Activated CD4-positive, alpha-beta T cell treated with anti-CD3 and anti-CD28 coated beads for 48 hours (primary cell): ENCODE measurements around the gene NAV2.
A peak's percentile ranks its signal among the peaks of the same experiment; 100 is the strongest.
"Not testable (repeated sequence)": the region's sequence is repeated elsewhere in the genome, so short reads cannot be mapped to it uniquely, and the experiment has no call there.

Source experiments
- DNase-seq: peaks from one replicate; pipeline ENCODE4 v3.0.0-alpha.2; 2020

NAV2 gene

DNA sequence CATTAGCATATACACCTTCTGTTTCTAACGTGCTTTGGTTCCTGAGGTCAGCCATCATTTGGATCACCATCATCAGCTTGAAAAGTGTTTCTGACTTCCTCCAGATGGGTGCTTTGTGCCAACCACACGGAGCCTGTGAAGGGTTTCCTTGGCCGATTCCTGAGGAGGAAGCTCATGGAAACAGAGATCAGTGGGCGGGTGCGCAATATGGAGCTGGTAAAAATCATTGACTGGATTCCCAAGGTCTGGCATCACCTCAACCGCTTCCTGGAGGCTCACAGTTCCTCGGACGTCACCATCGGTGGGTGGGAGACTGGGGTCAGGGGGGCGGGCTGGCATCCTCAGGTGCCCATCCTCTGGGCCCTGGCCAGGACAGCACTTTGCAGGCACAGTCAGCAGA is 392.8 kb downstream of the NAV2 start:
- no peak for DNase-seq

DNA sequence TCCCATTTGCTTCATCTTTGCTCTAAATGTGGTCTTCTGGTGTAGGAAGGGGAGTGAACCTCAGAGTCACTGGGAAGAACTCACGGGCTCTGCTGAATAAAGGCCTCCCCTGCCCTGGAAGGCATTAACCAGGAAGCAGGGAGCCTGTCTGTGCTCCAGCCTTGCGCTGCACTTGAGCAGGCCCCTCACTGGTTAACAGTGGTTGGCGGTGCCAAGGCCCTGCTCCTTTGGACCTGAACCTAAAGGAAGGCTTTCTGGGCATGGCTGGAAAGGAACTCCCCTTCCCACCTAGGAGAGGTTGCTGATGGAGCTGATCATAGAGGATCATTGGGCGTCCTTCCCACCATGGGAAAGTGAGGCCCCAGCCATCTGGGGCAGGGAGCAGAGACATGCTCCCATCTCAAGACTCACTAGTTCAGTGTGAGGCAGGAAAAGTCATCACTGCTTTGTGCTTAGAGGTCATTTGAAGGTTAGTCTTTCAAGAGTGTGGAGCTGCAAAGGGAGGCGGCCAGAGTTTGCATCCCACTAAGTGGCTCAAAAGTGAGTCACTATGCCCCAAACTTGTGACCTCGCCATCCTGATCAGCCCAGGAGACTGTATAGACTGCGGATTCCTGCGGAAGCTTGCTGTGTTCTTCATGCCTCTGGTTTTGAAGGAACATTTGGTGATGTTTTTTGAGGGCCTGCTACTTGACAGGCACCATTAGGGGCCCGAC is 397.3 kb downstream of the NAV2 start:
- DNase-seq, result no peak

DNA sequence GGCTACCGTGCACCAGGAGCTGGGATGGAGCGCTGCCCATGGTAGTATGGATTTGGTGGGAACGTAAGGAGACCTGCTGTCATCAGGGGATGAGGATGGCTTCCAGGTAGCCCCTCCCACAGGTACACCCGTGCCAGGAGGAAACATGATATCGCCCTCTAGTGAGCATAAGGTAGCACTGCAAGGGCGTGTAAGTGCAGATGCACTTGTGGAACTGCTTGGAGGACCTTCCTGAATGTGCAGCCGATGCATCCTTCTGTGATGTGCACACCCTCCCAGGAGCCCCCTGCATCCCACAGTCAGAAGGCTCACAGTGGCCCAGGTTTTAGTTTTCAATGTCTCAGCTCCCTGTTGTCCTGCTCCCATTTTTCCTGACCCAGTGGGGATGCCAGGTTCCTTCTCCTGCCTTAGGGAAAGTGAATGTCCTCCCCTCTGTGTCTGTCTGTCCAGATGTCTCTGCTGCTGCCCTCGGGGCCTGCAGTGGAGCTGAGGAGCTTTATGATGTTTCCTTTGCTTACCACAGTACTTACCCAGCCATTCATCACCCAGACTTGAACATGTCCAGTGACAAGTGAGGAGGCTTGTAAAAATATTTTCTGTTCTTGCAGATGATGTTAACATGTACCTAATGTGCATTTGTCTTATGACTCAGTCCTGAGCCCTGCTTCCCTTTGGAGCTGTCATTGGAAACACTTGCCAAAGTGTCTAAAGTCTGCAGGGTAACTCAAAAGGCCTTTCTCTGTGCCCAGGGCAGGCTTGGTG is 398.5 kb downstream of the NAV2 start:
- DNase-seq, result peak; percentile 68

DNA sequence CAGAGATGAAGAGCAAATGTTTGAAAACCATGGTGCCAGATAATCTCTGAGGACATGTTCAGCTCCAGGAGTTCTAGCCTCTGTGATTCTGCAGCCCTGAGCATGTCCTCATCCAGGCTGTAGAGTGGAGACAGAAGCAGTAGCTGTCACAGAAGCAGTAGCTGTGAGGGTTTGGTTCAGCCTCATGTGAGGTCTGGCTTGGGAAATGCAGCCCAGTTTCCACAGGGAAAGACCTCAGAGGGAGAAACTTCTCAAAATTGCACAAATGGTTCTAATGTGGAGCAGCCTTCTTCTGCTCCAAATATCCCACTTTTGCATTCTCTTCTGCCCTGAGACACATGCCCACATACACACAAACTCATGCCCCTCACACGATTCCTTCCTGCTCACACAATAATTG is 399.2 kb downstream of the NAV2 start:
- DNase-seq, result no peak

DNA sequence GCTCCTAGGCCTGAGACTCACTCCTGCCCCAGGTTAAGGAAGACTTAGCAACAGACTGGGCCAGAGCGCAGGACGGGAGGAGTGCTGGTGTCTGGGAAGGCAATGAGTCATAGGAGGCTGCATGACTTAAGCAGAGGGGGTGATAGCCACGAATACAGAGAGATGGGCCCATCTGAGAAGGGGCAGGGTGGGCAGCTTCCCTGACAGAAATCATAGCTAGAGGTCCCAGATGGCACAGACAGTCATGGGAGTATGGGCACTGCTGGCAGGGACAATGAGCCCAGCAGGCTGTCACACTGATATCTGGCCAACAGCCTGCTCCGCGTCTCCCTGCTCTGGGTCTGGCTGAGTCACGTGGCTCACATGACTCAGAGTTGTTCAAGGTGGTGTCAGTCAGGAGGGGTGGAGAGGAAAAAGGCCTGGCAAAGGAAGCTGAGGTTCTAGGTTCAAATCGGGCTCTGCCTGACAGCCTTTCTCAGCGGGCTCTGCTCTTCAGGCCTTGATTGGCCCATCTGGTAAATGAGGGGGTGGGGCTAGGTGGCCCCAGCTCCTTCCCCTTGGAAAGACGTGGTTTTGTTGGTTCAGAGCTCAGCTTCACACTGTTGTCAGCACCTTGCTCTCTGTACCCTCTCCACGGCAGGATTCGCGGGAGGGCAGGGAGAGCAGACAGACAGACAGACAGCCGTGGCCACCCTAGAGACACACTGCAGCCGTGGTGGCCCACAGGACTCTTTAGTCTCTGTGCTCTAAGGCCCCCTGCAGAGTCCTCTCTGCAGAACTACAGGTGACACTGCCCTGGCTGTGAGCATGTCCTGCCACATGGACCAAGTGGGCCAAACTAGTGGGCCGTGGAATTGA is 399.9 kb downstream of the NAV2 start:
- DNase-seq, result peak; percentile 13

DNA sequence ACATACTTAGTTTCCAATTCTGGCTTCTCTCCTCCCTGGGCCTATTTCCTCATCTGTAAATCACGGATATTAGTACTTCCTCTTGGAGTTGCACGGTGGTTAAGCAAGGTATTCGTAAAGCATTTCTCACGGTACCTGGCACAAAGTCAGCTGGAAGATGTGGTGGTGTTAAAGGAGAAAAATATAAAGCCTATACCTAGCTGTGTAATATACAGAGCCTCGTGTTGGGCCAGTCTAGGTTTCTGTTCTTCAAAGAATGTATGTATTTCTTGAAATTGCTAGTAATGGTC is 400.5 kb downstream of the NAV2 start:
- no peak for DNase-seq

DNA sequence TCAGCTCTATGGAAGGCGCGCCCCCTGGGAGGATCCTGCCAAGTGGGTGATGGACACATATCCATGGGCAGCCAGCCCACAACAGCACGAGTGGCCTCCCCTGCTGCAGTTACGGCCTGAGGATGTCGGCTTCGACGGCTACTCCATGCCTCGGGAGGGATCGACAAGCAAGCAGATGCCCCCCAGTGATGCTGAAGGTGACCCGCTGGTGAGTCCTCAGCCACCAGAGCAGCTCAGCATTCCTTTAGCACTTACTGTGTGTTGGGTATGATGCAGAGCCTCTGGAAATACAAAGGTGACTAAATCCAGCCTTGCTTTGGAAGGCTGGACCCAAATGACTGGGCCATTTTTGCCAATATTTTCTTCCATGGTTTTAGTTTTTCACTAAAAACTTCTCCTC is 402.0 kb downstream of the NAV2 start:
- DNase-seq, result no peak

DNA sequence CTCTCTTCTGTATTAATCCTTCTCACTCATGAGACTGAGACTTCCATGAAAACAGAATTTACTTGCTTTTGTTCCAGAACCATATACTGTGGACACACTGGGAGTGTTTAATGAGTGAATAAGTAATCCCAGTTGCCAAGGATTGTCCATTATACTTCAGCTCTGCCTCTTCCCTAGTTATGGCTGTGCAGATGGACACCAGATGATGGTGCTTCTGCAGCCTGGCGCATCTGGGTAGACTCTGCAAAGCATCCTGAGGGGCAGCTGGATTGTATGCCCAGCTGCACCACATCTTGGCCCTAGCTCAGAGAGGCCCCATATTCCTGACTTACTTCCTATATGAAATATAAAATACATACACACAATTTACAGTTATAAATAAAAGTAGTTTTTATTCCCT is 404.2 kb downstream of the NAV2 start:
- no peak for DNase-seq

DNA sequence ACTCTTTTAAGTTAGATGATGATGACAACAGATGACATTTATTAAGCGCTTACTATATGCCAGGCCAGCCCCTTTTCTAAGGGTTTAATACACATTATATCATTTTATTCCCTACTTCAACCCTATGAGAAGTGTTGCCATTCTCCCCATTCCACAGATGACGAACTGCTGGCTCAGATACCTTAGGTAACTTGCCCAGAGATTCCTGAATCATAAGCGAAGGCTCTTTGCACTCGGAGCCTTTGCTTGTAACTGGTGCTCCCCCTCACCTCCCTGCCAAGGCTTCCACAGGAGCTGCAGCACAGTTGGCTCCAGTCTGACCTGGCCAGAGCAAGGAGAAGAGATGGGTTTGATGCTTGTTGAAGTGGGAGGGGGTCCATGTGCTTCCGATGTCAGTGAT is 404.7 kb downstream of the NAV2 start:
- DNase-seq, result no peak

DNA sequence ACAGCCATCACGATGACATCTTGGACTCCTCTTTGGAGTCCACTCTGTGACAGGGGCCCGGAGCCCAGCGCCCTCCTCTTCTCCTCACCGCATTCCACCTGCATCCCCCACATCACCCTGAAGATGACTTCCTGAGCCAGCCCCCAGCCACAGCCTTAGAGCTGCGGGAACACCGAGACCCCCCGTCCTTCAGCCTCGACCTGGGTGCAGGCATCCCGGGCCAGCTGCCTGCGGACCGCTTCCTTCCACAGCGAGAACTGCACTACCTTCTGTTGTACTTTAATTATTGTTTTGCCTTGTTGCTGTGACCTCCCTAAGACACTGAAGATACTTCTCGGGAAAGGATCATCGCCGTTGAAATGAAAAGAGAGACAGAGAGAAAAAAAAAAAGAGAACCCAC is 405.6 kb downstream of the NAV2 start:
- no peak for DNase-seq

DNA sequence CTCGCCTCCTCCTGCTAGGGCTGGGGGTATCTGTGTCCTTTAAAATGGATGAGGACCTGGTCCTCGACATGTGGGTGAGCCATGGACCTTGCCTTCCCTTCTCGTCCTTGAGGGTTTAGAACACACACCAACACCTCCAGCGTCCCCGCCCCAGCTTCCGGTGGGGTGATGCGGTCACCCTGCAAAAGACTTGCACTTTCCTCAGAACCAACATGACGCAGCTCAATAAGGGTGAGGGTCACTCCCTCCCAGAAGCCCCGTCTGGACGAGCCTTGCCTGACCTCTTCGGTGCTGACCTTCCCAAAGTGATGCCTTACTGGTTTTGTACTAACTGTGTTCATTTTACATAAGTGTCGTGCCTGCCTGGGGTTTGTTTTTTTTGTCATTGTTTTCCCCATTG is 406.7 kb downstream of the NAV2 start:
- DNase-seq, result no peak

DNA sequence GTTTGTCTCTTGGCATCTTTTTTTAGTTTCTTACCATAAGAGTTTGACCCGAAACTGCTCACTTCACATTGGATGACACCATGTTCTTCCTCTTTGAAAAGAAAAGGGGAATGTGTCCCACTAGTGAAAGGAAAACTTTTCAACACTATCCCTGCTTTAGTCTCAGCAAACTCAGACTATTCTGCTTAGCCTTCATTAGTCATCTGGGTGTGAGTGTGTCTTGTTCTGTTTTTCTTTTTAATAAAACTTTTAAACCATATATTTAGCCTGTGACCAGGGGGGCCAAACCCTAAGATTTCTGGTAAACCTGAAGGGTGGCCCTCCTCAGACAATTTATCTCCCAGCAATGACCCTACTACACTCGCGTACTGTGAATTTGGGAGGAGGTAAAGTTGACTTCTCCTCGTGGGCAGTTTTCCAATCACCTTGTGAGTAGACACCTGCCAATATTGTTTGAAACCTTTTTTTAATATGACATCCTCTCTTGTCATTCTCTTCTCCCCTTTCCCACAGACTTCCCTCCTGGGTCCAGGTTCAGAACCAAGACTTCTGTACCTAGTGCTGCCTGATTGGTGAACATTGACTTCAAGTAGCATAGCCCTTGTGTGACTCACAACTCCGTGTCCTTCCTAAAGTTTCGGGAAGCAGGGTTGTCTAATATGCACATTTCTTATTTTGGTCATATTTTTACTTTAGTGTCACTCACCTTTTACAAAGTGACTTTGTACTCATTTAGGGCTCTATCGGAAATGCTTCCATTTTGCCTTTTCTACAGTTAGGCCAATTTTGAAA is 407.7 kb downstream of the NAV2 start:
- no peak for DNase-seq

DNA sequence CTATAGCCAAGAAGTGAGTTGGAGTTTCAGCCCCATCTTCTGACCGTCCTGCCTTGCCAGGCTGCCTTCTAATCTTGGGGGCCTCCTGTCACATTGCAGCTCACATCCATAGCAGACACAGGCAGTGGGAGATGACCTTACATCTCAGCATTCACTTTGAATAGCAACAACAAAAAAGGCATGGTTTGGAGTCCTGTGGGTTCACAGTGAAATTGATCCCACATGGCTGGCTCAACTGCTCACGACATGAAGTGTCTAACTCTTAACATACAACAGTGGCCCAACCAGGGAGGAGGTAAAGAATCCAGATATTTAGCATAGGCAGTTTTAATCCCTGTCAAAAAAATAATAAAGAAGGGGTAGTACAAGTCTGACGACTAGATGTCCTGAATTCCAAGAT is 409.5 kb downstream of the NAV2 start:
- no peak for DNase-seq

DNA sequence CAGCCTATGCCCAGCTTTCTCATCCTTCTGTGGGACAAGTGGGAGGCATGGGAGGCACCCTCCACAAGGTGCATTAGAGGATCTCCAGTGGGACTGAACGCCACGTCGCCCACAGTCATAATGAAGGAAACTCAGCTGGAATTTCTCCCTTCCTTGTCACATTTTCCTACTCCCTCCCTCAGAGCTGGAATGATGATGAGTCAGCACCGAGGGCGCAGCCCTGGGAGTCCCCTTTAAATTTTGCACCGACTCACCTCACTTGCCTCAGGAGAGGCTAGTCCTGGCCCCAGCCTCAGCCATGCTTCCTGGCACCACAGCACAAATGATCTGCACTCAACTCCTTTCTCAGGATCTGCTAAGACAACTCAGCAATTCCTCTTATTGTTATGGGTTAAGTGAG is 413.3 kb downstream of the NAV2 start:
- no peak for DNase-seq

DNA sequence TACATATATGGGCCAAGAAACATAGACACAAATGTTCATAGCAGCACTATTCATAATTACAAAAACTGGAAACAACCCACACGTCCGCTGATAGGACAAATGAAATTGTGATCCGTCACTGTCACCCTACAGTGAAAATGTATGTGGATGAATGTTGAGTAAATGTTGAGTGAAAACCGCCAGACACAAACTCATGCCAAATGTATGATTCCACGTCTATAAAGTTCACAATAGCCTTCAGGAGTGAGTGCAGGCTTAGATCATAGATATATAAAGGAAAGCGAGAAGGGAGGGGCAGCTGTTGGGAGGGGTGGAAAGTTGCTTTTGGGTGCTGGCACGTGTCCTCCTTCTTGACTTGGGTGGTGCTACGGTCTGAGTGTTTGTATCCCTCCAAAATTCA is 414.1 kb downstream of the NAV2 start:
- no peak for DNase-seq

DNA sequence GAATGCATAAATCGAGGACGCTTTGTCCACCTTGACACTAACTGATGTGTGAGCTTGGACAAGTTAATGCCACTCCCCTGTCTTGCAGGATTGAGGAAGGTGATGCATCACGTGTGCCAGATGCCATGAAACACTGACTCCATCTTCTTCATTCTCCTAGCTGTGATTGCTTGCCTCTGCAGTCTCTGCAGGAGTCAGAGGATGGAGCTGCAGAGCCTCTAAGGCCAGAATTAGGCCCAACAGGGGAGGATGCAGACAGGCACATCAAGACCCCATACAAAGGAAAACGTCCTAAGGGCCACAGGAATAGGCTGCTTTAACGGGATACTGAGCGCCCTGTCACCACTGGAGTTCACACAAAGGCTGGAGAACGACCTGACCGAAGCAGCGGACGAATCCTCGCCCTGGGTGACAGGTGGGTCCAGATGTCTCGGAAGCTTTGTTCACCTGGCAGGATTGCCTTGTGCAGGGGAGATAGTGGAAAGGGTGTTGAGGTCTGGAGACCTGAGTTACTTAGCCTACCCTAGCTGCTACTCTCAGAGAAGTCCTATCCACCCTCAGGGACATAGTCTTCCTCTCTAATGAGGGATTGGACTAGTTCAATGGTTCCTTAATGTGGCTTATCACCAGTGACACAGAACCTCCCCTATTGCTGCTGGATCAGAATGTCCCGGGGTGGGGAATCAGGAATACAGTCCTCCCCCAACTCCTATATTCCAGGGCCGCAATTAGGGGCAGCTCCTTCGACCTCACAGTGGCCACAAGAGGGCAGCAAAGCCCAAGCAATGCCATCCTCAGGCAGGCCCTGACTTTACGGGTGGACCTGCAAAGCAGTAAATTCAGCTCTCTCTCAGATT is 415.3 kb downstream of the NAV2 start:
- DNase-seq, result peak; percentile 84

DNA sequence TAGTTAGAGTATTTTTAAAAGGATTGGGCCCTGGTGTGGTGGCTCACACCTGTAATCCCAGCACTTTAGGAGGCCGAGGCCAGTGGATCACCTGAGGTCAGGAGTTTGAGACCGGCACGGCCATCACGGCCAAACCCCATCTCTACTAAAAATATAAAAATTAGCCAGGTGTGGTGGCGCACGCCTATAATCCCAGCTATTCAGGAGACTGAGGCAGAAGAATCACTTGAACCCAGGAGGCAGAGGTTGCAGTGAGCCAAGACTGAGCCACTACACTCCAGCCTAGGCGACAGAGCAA is 415.8 kb downstream of the NAV2 start:
- DNase-seq, result not testable (repeated sequence)

DNA sequence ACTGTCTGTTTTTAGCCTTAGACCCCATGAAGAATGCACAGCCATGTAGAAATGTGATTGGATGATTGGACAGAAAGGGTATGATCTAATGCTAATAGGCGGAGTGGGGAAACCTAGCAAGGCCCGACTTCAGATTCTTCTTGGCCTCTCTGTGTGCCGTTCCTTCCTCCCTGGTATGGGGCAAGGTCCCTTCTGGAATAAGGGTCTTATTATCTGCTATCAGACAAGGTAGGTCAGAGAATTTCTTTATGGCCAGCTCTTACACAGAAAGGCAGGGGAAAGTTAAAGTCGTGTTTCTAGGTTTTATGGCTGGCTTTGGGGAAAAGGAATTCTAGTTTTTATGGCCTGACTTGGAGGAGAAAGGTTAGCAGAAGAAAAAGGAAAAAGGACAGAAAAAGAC is 417.0 kb downstream of the NAV2 start:
- no peak for DNase-seq

DNA sequence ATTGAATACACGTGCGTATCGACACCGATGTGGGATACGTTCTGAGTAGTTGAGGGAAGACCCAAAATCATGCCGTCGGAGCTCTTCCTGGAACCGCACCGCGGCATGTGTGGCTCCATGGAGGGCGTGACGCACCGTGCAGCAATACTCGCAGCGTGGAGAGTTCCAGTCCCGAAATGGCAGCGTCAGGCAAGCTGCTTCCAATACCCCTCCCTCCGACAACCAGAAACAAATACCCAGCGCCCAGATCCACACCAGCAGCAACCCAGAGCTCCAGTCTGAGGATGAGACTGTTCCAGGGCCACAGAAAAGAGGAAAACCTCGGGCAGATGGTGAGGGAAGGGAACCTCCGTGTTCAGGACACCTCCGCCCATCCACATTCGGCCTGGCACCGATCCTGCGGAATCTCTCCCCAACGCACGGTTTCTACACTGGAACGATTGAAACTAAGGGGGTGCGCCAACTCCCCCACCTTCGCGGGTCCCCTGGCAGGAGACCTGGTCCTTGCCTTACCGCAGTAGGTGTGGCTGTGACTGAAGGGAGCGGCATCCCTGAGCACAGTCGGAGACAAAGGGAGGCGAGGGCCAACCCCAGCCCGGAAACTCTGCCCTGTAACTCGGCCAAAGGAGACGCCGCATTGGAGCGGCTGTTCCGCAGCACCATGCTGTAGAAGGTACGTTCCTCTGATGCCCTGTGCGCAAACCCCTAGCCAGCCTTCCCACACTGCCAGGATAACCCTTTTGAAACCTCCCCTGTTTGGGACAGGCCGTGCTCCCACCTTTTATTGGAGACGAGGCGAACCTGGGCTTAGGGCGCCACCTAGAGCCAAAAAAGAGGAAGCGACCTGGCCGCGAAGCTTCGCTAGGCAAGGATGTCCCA is 419.4 kb downstream of the NAV2 start:
- peak; percentile 64 for DNase-seq

DNA sequence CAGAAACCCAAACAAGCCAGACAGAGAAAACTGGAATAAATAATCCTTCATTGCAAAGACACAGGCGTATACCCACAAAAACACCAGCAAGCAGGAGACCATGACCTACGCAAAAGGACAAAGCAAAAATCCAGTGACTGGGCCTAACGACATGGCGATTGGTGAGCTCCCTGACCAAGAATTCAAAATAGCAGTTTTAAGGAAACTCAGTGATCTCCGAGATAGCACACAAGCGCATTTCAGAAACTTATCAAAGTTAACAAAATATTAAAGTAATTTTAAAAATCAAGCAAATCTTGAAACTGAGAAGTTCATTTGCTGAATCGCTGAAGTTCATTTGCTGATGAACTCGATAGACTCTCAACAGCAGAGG is 420.0 kb downstream of the NAV2 start:
- no peak for DNase-seq

DNA sequence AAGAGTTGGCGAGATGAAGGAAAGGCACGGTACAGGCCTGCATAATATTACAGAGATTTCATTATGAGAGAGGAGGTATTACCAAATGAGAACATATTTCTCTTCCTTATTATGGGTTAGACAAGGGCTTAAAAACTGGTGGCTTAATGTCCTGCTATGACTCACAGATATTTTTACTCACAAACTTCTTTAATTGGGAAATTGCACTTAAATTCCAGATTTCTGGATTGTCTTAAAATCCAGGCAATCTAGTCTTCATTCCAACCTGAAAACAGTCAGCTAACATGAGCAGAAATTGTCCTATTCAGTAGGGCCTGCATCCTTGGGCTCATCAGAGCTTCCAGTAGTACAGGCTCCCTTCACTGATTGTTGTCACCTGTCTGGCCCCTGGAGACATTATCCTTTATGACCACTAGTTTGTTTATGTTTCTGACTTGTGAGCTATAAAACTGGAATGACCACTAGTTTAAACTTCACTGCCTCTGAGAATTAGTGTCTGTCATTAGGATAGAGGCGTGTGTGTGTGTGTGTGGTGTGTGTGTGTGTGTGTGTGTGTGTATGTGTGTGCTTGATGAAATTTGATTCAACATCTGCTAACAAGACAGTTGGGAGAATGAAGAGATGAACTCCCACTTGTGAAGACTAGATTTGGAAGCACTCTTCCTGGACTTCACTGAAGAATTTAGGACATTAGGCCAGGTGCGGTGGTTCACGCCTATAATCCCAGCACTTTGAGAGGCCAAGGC is 422.5 kb downstream of the NAV2 start:
- no peak for DNase-seq
